Measurements from ENCODE around the gene SIM1.

DNA sequence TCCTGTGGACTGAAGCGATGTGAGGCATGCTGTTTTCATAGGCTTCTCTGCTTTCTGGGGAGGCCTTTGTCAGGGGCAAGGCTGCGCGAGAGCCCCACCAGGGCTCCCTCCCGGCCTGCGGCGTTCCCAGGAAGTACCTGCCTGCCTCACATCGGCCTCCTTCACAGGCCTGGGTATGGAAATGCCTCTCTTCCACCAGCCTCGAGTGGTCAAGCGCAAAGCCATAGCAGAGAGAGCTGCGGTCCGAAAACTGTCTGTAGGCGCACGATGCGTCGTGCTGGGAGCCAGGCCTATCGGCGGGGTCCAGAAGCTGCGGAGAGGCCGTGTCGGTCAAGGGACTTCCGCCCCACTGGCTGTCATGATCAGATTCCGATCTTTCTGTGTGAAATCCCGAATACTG is 71.2 kb downstream of the SIM1 start:
- TF ChIP-seq, protein P1, sequence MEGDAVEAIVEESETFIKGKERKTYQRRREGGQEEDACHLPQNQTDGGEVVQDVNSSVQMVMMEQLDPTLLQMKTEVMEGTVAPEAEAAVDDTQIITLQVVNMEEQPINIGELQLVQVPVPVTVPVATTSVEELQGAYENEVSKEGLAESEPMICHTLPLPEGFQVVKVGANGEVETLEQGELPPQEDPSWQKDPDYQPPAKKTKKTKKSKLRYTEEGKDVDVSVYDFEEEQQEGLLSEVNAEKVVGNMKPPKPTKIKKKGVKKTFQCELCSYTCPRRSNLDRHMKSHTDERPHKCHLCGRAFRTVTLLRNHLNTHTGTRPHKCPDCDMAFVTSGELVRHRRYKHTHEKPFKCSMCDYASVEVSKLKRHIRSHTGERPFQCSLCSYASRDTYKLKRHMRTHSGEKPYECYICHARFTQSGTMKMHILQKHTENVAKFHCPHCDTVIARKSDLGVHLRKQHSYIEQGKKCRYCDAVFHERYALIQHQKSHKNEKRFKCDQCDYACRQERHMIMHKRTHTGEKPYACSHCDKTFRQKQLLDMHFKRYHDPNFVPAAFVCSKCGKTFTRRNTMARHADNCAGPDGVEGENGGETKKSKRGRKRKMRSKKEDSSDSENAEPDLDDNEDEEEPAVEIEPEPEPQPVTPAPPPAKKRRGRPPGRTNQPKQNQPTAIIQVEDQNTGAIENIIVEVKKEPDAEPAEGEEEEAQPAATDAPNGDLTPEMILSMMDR (IDR thresholded peaks at IDR 0.05; ENCODE audit: poor library complexity) = no peak
- no peak for TF ChIP-seq EZH2phosphoT487 (IDR thresholded peaks at IDR 0.05; ENCODE audit: low read depth, severe bottlenecking, unreplicated experiment)

Data from hepatocyte (in vitro differentiated cells).